Stimulated activated CD8-positive, alpha-beta memory T cell treated with anti-CD3 and anti-CD28 coated beads, Interleukin-4, amount 100 ng/mL, for 48 hours (primary cell): ENCODE measurements around the gene TMC7.

ENCODE experiments used
- DNase-seq: peaks from one replicate; pipeline ENCODE4 v3.0.0-alpha.2; 2020

The TMC7 gene

GRCh38 chr16:19033761-19034160, 50.0 kb downstream of the TMC7 start:
- DNase-seq: no peak

- no peak for DNase-seq
Observed at GRCh38 chr16:19040400-19040799, 56.7 kb downstream of the TMC7 start.

- DNase-seq: no peak
Observed at GRCh38 chr16:19044769-19045168, 61.0 kb downstream of the TMC7 start.

- no peak for DNase-seq
Observed at GRCh38 chr16:19046062-19046461, 62.3 kb downstream of the TMC7 start.

- no peak for DNase-seq
Observed at GRCh38 chr16:19062706-19063105, 79.0 kb downstream of the TMC7 start.

- DNase-seq: no peak
Observed at GRCh38 chr16:19066988-19067348, 83.2 kb downstream of the TMC7 start.

GRCh38 chr16:19067349-19068236, 83.9 kb downstream of the TMC7 start, which contains the start of gene COQ7:
Gene COQ7, plus strand, starts transcription at chr16:19067614. Its CDS starts 51 bp downstream, at chr16:19067665.
- peak; percentile 99 for DNase-seq

GRCh38 chr16:19068237-19068815, 84.6 kb downstream of the TMC7 start:
- DNase-seq: no peak

- peak; percentile 78 for DNase-seq
Observed at GRCh38 chr16:19071811-19072777, 88.4 kb downstream of the TMC7 start.

- DNase-seq: no peak
Observed at GRCh38 chr16:19073344-19073743, 89.6 kb downstream of the TMC7 start.

GRCh38 chr16:19073863-19074262, 90.1 kb downstream of the TMC7 start:
- DNase-seq: no peak

- no peak for DNase-seq
Observed at GRCh38 chr16:19075511-19075910, 91.8 kb downstream of the TMC7 start.

- DNase-seq: no peak
Observed at GRCh38 chr16:19077879-19078278, 94.1 kb downstream of the TMC7 start.

- DNase-seq: no peak
Observed at GRCh38 chr16:19083670-19084069, 99.9 kb downstream of the TMC7 start.

- DNase-seq: no peak
Observed at GRCh38 chr16:19084139-19084538, 100.4 kb downstream of the TMC7 start.

- no peak for DNase-seq
Observed at GRCh38 chr16:19084879-19085278, 101.1 kb downstream of the TMC7 start.

- no peak for DNase-seq
Observed at GRCh38 chr16:19085679-19086200, 102.0 kb downstream of the TMC7 start.

- peak; percentile 89 for DNase-seq
Observed at GRCh38 chr16:19086322-19087199, 102.8 kb downstream of the TMC7 start.

GRCh38 chr16:19088341-19088916, 104.7 kb downstream of the TMC7 start:
- no peak for DNase-seq

GRCh38 chr16:19089410-19089955, 105.7 kb downstream of the TMC7 start:
- DNase-seq: no peak

GRCh38 chr16:19090916-19091315, 107.2 kb downstream of the TMC7 start:
- no peak for DNase-seq
